ENCODE data around the gene IL5. TPM values are rescaled to one million over a fixed set of nuclear protein-coding genes. Genes with fewer than 3 reads are reported as not detected.
A peak's percentile ranks its signal among the peaks of the same experiment; 100 is the strongest.

IL5 gene
- total and polyA plus RNA-seq, 2 donors (not counting 1 experiment from before 2014, with no cell fraction given): not detected

GRCh38 chr5:132510076-132510475 is 33.2 kb downstream of the IL5 start:
- ATAC-seq (ENCODE audit: low read depth): no peak
- peaks cover 1% of the 10 kb centered on the region for H3K9me3 Mint-ChIP-seq (ENCODE audit: insufficient read depth)
- Histone ChIP-seq H3K79me2 (ENCODE audit: control insufficient read depth, insufficient read depth, low read length) (no peaks in the 10 kb centered on the region), H3K4me1 (ENCODE audit: control insufficient read depth in 2 of 2, insufficient read depth in 2 of 2, low read length in 2 of 2) (no peaks in the 10 kb centered on the region), H2AFZ (ENCODE audit: insufficient read depth, low read depth, low read length, poor library complexity, severe bottlenecking) (no peak overlapping the region), H3K27me3 (replicated peaks in 1 of 4; ENCODE audit: control extremely low read depth in 1 of 4, control insufficient read depth in 3 of 4, insufficient read depth in 4 of 4, low read length in 3 of 4) (peaks cover 0 to 2% (median 0%) of the 10 kb centered on the region in 4 experiments), H3K36me3 (replicated peaks in 1 of 2; ENCODE audit: control extremely low read depth in 1 of 2, control insufficient read depth in 1 of 2, extremely low read depth in 1 of 2, insufficient read depth in 2 of 2, low read length in 1 of 2) (no peaks in the 10 kb centered on the region), H3K4me2 (replicated peaks; ENCODE audit: low read depth, low read length, poor library complexity, severe bottlenecking) (no peak overlapping the region), H3K4me3 (ENCODE audit: control extremely low read depth in 1 of 5, extremely low read depth in 1 of 5, insufficient read depth in 1 of 5, low read depth in 2 of 5, low read length in 4 of 5) (no peak overlapping the region), H4K20me1 (ENCODE audit: control insufficient read depth, insufficient read depth, low read length, poor library complexity, severe bottlenecking) (no peaks in the 10 kb centered on the region), H3K27ac (ENCODE audit: low read length in 2 of 2) (no peak overlapping the region), H3K9ac (ENCODE audit: low read length) (no peak overlapping the region), H3K9me3 (ENCODE audit: control extremely low read depth in 1 of 3, control insufficient read depth in 2 of 3, insufficient read depth in 1 of 3, low read length in 2 of 3) (peaks cover 0 to 3% (median 0%) of the 10 kb centered on the region in 3 donors)
- intact Hi-C loops (cut with micrococcal nuclease): no loop called here
- ChIA-PET POLR2A (no interaction called here), CTCF (interaction anchor here (0.6 to 2.9 kb wide), 6 partner anchors 10 to 449 kb away, joined by 3 to 16 read pairs (median 7); no protein-coding TSS in a partner anchor)
- TF ChIP-seq EZH2 (IDR thresholded peaks at IDR 0.05; ENCODE audit: borderline replicate concordance, insufficient read depth, low read depth, low read length, poor library complexity, severe bottlenecking): no peak
- peaks cover 2% of the 10 kb centered on the region for H3K4me1 Mint-ChIP-seq
- no peak overlapping the region for H3K4me3 Mint-ChIP-seq
- H3K27me3 Mint-ChIP-seq: peaks cover 4% of the 10 kb centered on the region
- DNase-seq: no peak
- no peak overlapping the region for H3K27ac Mint-ChIP-seq

- no peak overlapping the region for H2AFZ ChIP-seq (ENCODE audit: insufficient read depth, low read depth, low read length, poor library complexity, severe bottlenecking)
- ChIA-PET CTCF (interaction anchor here (0.7 to 13.8 kb wide), 11 partner anchors 9 to 323 kb away, joined by 3 to 528 read pairs (median 5); partner anchors contain the start of gene IRF1), POLR2A (interaction anchor here (0.6 kb wide), 1 partner anchor 111 kb away, joined by 3 read pairs; no protein-coding TSS in a partner anchor)
- H3K27ac Mint-ChIP-seq: no peak overlapping the region
- intact Hi-C loops (cut with micrococcal nuclease): loop anchor here (1.0 to 10.0 kb wide), 2 partner anchors 211 to 314 kb away; partner anchors contain the start of gene SLC22A4
- no peaks in the 10 kb centered on the region for H4K20me1 ChIP-seq (ENCODE audit: control insufficient read depth, insufficient read depth, low read length, poor library complexity, severe bottlenecking)
- H3K9ac ChIP-seq (ENCODE audit: low read length): no peak overlapping the region
- H3K27me3 Mint-ChIP-seq: peaks cover 4% of the 10 kb centered on the region
- peaks cover 0 to 2% (median 0%) of the 10 kb centered on the region in 4 experiments for H3K27me3 ChIP-seq (replicated peaks in 1 of 4; ENCODE audit: control extremely low read depth in 1 of 4, control insufficient read depth in 3 of 4, insufficient read depth in 4 of 4, low read length in 3 of 4)
- H3K27ac ChIP-seq (ENCODE audit: low read length in 2 of 2): no peak overlapping the region
- peaks cover 8% of the 10 kb centered on the region for H3K4me1 Mint-ChIP-seq
- no peaks in the 10 kb centered on the region for H3K36me3 ChIP-seq (replicated peaks in 1 of 2; ENCODE audit: control extremely low read depth in 1 of 2, control insufficient read depth in 1 of 2, extremely low read depth in 1 of 2, insufficient read depth in 2 of 2, low read length in 1 of 2)
- no CpG with 5 or more reads among the region's 1 CpG for WGBS (ENCODE audit: insufficient coverage)
- H3K4me2 ChIP-seq (replicated peaks; ENCODE audit: low read depth, low read length, poor library complexity, severe bottlenecking): no peak overlapping the region
- no peaks in the 10 kb centered on the region for H3K9me3 ChIP-seq (ENCODE audit: control extremely low read depth in 1 of 3, control insufficient read depth in 2 of 3, insufficient read depth in 1 of 3, low read length in 2 of 3)
- no peak overlapping the region for H3K4me3 ChIP-seq (ENCODE audit: control extremely low read depth in 1 of 5, extremely low read depth in 1 of 5, insufficient read depth in 1 of 5, low read depth in 2 of 5, low read length in 4 of 5)
- peak; percentile 43 for DNase-seq
- no peak overlapping the region for H3K4me3 Mint-ChIP-seq
- peaks cover 7% of the 10 kb centered on the region in 2 donors for H3K4me1 ChIP-seq (ENCODE audit: control insufficient read depth in 2 of 2, insufficient read depth in 2 of 2, low read length in 2 of 2)
- H3K79me2 ChIP-seq (ENCODE audit: control insufficient read depth, insufficient read depth, low read length): peaks cover 7% of the 10 kb centered on the region
- TF ChIP-seq, protein P1, sequence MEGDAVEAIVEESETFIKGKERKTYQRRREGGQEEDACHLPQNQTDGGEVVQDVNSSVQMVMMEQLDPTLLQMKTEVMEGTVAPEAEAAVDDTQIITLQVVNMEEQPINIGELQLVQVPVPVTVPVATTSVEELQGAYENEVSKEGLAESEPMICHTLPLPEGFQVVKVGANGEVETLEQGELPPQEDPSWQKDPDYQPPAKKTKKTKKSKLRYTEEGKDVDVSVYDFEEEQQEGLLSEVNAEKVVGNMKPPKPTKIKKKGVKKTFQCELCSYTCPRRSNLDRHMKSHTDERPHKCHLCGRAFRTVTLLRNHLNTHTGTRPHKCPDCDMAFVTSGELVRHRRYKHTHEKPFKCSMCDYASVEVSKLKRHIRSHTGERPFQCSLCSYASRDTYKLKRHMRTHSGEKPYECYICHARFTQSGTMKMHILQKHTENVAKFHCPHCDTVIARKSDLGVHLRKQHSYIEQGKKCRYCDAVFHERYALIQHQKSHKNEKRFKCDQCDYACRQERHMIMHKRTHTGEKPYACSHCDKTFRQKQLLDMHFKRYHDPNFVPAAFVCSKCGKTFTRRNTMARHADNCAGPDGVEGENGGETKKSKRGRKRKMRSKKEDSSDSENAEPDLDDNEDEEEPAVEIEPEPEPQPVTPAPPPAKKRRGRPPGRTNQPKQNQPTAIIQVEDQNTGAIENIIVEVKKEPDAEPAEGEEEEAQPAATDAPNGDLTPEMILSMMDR (IDR thresholded peaks at IDR 0.05): peak; percentile 27
- no peak for TF ChIP-seq EZH2 (IDR thresholded peaks at IDR 0.05; ENCODE audit: borderline replicate concordance, insufficient read depth, low read depth, low read length, poor library complexity, severe bottlenecking)
- no peaks in the 10 kb centered on the region for H3K9me3 Mint-ChIP-seq (ENCODE audit: insufficient read depth)
- ATAC-seq (ENCODE audit: low read depth): no peak
These were observed 37.1 kb downstream of the IL5 start for GRCh38 chr5:132506094-132506692.

Data from B cell (primary cell).